ENCODE results near the gene JPT2. TPM values are rescaled to one million over a fixed set of nuclear protein-coding genes. Genes with fewer than 3 reads are reported as not detected.

Gene JPT2
- 52.0 and 75.0 TPM in 2 replicates for total RNA-seq

GRCh38 chr16:1677942-1678499 is at the start of gene JPT2:
Gene JPT2, plus strand, starts transcription at chr16:1678279. Its CDS starts 34 bp downstream, at chr16:1678313.

DNA sequence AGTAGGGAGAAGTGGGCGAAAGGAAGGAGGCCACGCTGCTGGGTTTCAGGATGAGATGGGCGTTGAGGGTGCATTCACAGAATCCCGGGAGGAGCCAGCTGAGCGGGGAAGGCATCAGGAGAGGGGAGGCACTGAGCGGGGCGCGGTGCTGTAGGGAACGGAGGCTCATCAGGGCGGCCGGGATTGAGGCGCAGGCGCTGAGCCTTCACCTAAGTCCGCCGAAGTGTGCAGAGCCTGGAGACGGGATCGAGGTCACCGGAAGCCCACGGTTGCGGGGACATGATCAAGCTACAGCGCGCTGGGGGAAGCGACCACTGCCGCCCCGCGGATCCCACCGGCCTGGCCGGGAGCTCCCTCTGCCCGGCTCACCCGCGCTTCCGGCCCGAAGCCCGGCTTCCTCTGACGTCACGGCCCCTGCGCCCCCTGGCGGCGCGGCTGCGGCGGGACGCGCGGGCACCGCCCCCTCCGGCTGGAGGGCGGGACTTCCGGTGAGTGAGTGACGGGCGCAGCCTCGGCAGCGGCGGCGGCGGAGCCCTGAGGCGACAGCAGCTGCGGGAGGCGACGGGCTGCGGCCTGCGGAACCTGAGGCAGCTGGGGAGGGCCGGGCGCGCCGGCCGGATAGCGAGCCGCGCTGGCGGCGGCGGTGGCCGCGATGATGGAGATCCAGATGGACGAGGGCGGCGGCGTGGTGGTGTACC is 27.8 kb downstream of the JPT2 start, which contains the start of gene MAPK8IP3:
Gene MAPK8IP3 (plus strand): TSS at position 508 of the 698 bp plus-strand sequence. CDS start 145 bp downstream, at position 653.

Other genes with a start within 250 kb of the JPT2 start
- not detected in 2 replicates for gene PERCC1, start 247.2 kb upstream of the JPT2 start, total RNA-seq
- under 0.01 and 0.15 TPM in 2 replicates for gene CCDC154, start 233.7 kb upstream of the JPT2 start, total RNA-seq
- gene CLCN7, start 203.3 kb upstream of the JPT2 start, total RNA-seq = 40.9 and 60.6 TPM in 2 replicates
- not detected in 2 replicates for gene PTX4, start 189.3 kb upstream of the JPT2 start, total RNA-seq
- gene TELO2, start 184.9 kb upstream of the JPT2 start, total RNA-seq = 14.0 and 15.9 TPM in 2 replicates
- gene TMEM204, start 144.6 kb upstream of the JPT2 start, total RNA-seq = 15.0 and 36.7 TPM in 2 replicates
- gene IFT140, start 66.2 kb upstream of the JPT2 start, total RNA-seq = 21.4 and 26.3 TPM in 2 replicates
- 5.5 and 6.4 TPM in 2 replicates for gene CRAMP1, start 65.9 kb upstream of the JPT2 start, total RNA-seq
- gene MAPK8IP3, start 27.9 kb downstream of the JPT2 start, total RNA-seq = 23.4 and 26.4 TPM in 2 replicates
- gene NME3, start 93.3 kb downstream of the JPT2 start, total RNA-seq = 80.9 and 93.5 TPM in 2 replicates
- 5.5 and 8.2 TPM in 2 replicates for gene EME2, start 94.5 kb downstream of the JPT2 start, total RNA-seq
- gene MRPS34, start 94.9 kb downstream of the JPT2 start, total RNA-seq = 88.3 and 95.2 TPM in 2 replicates
- gene SPSB3, start 104.3 kb downstream of the JPT2 start, total RNA-seq = 40.6 and 43.5 TPM in 2 replicates
- gene NUBP2, start 104.7 kb downstream of the JPT2 start, total RNA-seq = 111 and 136 TPM in 2 replicates
- gene IGFALS, start 115.4 kb downstream of the JPT2 start, total RNA-seq = not detected in 2 replicates
- 78.4 and 81.5 TPM in 2 replicates for gene HAGH, start 148.5 kb downstream of the JPT2 start, total RNA-seq
- gene FAHD1, start 148.9 kb downstream of the JPT2 start, total RNA-seq = 126 and 137 TPM in 2 replicates
- gene MEIOB, start 193.9 kb downstream of the JPT2 start, total RNA-seq = under 0.01 and 0.30 TPM in 2 replicates
- not detected in 2 replicates for gene HS3ST6, start 240.1 kb downstream of the JPT2 start, total RNA-seq